ENCODE data around the gene VIPR2.

The VIPR2 gene

DNA sequence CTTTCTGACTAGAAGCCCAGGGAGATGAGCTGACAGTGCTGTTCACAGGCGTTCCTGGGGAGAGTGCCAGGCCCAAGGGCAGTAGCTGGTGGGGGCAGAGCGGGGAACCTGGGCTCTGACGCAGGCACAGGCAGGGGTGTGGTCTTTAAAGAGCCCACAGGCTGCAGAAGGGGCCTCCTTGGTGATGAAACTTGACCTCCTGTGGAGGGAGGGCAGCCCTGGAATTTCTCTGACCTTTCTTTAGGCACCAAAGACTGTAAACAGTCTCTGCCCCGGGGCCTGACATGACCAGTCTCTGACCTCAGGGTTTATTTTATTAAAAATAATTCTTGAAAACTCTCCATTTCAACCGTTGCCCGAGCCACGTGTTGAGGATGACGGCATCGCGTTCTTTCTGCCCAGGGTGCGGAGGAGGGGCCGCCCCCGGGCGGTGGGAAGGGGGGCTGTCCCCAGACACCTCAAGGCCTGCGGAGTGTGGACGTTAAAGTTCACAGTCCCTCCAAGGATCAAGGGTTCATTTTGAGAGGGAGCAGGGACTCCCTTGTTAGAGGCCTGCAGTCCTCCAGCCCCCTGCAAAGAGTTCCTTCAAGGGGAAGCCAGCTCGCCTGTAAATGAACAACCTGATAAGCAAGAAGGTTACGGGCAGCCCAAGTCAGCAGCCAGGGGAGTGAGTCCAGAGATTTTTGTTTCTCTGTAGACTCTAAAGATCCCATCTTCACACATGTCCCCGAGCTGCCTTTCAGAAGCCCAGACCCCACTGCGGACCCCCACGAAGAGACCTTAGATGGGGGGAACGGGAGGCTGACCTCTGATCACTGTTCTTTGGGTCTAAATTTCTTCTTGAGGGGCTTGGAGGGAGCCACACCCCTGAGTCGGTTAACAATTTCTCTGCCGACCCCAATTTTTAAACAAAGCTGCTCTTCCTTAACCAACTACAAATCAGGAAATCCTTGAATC, 128.9 kb downstream of the VIPR2 start:
- no peak for DNase-seq (ENCODE audit: low read depth)
- TF ChIP-seq CTCF (IDR thresholded peaks at IDR 0.05; ENCODE audit: low read depth, low read length, missing control alignments), result no peak
- in situ Hi-C loops (cut with HindIII; ENCODE audit: low sequenced_read_pairs), result no loop called here
- H3K4me3 ChIP-seq (ENCODE audit: low read depth, low read length), result no peak overlapping the region

- no peak for DNase-seq (ENCODE audit: low read depth)
- no peak for TF ChIP-seq CTCF (IDR thresholded peaks at IDR 0.05; ENCODE audit: low read depth, low read length, missing control alignments)
- no peak overlapping the region for H3K4me3 ChIP-seq (ENCODE audit: low read depth, low read length)
- in situ Hi-C loops (cut with HindIII; ENCODE audit: low sequenced_read_pairs), result no loop called here
These were observed 129.6 kb downstream of the VIPR2 start for GRCh38 chr7:159015081-159015453.

DNA sequence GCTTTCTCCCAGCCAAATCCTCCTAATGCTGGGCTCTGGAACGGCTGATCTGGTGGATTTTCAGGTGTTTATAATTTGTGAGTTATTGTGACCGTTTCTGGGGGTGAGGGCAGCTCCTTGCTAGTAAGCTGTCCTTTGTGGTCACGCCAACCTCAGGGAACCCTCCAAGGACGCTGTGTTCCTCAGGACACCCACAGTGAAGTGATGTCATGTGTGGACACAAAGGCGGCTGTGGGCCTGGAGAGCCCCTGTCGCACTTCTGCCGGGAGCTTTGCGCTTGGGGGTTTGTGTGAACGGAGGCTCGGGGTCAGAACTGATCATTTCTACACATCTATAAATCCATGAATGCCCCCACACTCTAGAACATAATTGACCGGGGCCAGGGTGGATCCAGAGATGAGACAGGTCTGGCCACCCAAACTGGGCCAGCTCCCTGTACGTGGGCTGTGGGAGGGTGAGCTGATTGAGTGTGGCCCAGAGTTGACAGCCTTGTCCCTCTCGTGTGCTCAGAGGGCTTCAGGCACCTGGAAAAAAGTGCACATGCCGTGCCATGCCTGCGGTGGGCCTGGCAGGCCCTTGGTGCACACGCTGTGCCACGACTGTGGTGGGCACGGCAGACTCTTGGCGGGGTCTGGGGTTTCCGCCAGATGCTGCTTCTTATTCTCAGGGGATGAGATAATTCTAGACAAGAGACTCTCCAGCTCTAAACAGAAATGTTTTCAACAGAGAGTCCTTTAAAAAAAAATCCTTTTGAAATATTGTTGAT, 130.2 kb downstream of the VIPR2 start:
- DNase-seq (ENCODE audit: low read depth), result no peak
- H3K4me3 ChIP-seq (ENCODE audit: low read depth, low read length), result no peak overlapping the region
- in situ Hi-C loops (cut with HindIII; ENCODE audit: low sequenced_read_pairs), result no loop called here
- no peak for TF ChIP-seq CTCF (IDR thresholded peaks at IDR 0.05; ENCODE audit: low read depth, low read length, missing control alignments)

DNA sequence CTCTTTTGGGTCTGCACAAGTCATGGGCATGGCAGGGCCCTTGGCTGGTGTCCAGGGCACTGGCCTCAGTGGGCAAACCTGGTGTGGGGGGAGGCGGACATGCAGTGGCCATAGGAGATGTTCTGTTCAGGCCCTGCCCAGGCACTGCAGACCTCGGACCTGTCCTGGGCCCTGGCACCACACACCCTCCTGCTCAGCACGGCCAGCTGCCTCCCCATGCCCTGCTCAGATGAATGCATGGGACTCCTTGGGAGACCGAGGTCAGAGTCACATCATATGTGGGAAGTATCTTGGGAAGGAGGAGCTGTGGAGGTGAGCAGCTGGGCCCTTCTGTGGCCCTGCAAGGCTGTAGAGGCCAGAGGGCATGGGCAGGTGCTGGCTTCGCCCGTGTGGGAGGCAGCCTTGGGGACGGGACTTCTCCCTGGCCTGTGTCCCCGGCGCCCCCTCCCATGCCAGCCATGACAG, 130.8 kb downstream of the VIPR2 start:
- in situ Hi-C loops (cut with HindIII; ENCODE audit: low sequenced_read_pairs), result no loop called here
- H3K4me3 ChIP-seq (ENCODE audit: low read depth, low read length), result no peak overlapping the region
- TF ChIP-seq CTCF (IDR thresholded peaks at IDR 0.05; ENCODE audit: low read depth, low read length, missing control alignments), result no peak
- DNase-seq (ENCODE audit: low read depth), result no peak

DNA sequence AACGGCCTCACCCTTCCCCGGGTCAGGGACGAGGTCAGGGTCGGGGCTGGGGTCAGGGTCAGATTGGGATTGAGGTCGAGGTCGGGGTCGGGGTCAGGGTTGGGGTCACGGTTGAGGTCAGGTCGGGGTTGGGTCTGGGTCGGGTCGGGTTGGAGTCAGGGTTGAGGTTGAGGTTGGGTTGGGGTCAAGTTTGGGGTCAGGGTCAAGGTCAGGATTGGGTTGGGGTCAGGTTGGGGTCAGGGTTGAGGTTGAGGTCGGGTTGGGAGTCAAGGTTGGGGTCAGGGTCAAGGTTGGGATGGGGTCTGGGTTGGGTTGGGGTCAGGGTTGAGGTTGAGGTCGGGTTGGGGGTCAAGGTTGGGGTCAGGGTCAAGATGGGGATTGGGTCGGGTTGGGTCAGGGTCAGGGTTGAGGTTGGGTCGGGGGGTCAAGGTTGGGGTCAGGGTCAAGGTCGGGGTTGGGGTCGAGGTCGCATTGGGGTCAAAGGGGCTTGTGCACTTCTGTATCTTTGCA, 131.4 kb downstream of the VIPR2 start:
- no peak for DNase-seq (ENCODE audit: low read depth)
- no peak for TF ChIP-seq CTCF (IDR thresholded peaks at IDR 0.05; ENCODE audit: low read depth, low read length, missing control alignments)
- no peak overlapping the region for H3K4me3 ChIP-seq (ENCODE audit: low read depth, low read length)
- in situ Hi-C loops (cut with HindIII; ENCODE audit: low sequenced_read_pairs), result no loop called here

DNA sequence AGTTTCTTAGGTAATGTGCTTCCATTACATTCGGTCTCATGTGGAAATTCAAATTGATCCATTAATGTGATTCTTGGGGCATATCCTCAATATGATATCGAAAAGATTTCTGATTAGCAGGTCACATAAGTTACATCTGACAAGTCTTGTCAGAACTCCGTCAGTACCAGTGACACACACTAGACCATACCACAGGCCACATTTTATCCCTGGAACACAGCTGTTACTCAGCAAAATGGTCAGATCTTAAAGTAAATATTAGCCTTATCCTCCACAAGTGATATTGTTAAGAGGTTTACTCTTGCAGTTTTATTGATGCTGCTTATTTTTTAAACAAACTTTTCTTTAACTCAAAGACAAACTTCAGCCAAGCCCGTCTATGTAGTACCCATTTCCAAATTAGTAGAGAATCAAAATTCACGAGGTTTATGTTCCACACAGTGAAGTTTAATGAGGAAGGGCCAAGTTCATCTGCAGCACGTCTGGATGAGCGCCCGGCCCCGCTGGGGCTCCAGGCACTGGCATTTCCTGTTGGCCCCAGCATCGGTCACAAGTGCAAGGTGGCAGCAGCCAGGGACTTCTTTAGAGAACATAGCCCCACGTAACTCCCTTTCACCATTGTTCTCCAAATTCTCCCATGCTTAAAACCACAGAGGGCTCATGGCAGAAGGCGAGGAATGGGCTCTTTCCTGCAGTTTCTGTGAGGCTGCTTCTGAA, 132.2 kb downstream of the VIPR2 start:
- H3K4me3 ChIP-seq (ENCODE audit: low read depth, low read length), result no peak overlapping the region
- no peak for DNase-seq (ENCODE audit: low read depth)
- TF ChIP-seq CTCF (IDR thresholded peaks at IDR 0.05; ENCODE audit: low read depth, low read length, missing control alignments), result no peak
- in situ Hi-C loops (cut with HindIII; ENCODE audit: low sequenced_read_pairs), result no loop called here
